DMS 273 treated with DMSO at 0.1 percent for 48 hours (cell line): ENCODE data around the gene USP6NL.

Source experiments
- DNase-seq: peaks from one replicate; lab custom pipeline; 2025; lab: John Stamatoyannopoulos, UW

The USP6NL gene

DNA sequence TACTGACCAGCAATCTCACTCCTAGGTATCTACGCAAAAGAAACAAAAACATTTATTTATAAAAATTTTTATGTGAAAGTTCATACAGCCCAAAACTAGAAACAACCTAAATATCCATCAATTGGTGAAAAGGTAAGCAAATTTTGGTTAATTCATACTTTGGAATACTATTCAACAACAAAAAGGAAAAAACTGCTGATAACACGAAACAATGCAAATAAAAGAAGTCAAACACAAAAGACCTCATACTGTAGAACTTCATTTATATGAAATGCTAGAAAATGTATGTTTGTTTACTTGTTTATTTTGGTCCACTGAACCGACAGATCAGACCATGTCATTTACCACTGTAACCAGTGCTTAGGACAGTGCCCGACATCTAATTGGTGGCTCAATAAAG, 60.3 kb downstream of the USP6NL start:
- no peak for DNase-seq

DNA sequence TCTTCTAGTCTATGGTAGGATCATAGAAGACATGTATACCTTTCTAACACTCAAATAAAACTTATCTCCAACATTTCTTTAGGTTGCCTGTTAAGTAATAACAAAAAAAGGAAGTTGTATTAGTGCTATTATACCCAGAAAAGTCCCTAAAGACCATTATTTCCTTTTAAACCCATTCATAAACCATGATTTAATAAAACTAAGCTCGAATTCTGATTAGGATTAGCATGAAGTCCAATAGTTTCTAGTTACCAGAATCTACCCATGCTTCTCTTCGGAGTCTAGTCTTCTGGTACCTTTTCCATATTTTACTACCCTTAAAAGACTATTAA, 62.7 kb downstream of the USP6NL start:
- no peak for DNase-seq

DNA sequence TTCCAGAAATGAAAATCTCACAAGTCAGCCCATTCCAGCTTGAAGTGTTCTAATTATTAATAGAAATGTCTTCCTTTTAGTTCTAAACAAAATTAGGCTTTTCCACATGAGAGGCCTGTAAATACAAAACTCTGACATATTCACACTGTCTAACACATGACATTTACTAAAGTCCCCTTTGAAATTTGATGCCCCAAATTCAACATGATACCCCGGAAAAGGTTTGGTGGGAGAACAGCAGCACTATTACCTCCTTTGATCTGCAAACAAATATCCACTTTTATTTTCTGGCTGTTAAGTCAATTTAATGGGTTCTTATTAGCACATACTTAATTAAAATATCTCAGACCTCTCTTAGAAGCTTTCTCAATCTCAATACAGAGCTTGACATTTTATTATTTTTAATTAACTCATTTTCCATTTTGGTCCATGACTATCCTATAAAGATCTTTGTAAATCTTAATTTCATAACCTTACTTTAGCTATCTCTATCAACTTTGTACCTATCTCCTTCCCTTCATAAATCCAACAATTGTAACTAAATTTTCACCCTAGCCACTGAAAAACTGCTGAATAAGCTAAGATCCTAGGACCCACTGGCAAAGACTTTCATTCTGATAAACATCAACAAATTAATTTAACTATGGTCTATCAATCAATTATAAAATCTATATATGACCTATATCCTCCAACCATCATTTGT, 63.2 kb downstream of the USP6NL start:
- DNase-seq: no peak

DNA sequence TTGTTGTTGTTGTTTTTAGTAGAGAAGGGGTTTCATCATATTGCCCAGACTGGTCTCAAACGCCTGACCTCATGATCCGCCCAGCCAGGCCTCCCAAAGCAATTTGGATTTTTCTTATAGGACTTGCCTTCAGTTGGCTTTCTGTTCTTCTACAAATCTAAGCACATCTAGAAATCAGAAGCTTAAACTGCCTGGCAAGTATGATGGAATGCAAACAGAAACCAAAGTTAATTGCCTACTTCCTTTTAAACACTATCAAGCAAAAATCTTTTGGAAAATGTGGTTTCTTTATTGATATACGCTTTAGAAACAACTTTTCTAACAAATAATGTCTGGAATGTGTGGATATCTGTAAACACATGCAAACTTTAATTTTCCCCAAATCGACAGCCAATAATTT, 64.9 kb downstream of the USP6NL start:
- DNase-seq: no peak

DNA sequence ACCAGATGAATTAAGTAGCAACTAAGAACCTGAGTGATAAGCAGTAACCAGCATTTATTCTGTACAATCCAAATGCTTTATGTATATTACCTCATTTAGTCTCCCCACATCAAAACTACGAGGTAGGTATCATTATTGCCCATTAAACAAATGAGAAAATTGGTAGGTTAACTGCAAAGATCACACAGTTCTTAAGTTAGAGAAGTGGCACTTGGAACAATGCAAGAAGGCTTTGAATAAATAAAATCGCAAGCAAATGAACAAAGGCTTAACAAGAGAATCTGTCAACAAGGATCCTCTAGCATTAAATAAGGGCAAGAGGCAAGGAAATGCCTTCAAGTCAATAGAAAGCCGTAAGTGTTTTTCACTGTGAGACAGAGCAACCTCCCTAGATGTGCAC, 70.2 kb downstream of the USP6NL start:
- DNase-seq: no peak

DNA sequence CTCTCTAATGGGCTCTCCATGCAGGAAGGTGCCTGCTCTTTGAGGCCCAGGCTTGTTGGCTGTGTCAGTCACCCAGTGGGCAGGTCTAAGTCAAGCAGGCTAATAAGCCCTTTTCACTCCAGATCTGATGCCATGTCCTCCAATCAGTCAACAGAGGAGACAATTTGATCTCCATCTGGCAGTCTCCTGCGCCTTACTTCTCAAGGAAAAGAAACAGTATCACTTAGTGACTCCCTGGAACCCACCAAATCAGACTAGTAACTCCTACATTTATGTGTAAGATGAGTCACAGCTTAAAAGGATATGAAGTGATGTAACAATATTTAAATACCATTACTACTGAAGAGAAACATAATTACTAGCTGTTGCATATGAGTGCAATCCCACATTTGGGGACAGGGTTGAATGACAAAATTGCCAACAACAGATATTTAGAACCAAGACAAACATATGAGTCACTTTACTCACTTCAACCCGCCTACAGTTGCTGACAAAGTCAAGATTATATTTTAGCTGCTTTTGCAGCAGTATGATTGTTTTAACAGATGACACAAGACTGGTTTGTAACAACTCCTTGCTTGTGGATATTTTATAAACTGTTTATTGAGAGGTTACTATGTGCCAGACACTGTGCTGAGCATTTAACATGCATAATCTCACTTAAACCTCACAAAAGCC, 72.1 kb downstream of the USP6NL start:
- no peak for DNase-seq

DNA sequence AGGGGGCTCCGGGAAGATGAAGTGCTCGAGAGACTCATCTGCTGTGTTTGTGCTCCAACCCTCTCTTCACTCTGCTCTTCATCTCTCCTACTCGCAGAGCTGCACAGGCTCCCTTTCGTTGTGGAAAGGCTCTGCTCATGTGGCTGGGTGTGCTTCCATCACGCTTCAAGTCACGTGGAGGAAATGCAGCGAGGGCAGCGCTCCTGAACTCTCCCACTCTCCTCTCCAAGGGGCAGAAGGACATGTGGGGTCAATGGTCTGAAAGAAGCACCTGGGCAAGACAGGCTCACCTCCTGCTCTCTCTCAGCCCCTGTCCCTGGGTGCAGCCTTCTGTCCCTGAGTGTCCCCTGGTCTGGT, 72.6 kb downstream of the USP6NL start:
- no peak for DNase-seq

DNA sequence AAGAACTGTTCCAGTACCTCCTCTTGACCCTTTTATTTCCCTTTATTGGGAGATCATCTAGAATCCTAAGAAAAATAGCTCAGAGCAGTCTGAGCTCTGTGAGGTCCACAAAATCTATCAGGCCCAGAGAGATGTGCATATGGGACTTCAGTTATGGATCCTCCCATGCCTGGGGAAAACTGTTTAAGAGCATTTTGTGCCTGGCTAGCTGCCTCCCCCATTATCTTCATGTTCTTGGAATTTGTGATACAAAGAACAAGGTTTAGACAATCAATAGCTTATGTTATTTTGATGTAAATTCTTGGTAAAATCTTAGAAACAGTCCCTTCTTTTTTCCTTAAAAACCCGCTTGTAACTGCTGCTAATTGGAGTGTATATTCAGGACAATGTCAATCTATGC, 75.2 kb downstream of the USP6NL start:
- no peak for DNase-seq

DNA sequence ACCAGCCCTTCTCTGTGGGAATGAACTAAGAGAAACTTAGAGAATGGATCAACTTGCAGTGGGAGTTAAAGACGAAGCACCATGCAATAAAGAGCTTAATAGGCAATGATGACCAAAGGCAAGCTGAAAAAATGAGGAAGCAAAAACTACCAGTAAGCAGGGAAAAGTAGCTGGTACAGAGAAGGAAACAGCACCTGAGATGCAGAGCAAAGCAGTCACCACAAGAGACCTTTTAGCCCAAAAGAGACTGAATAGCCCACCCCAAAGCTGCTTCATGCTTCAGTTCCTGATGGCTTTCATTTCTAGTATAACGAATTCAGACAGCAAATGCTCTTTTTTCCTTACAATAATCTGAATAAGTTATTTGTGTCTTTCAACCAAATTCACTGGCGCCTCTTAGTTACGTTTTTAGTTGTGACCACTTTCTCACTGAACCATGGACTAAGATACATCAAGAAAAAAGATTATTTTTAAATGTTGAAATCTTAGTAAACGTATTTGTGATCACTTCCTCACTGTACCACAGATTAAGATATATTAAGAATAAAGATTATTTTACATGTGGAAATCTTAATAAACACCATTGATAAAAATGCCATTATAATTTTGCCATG, 76.0 kb downstream of the USP6NL start:
- no peak for DNase-seq

DNA sequence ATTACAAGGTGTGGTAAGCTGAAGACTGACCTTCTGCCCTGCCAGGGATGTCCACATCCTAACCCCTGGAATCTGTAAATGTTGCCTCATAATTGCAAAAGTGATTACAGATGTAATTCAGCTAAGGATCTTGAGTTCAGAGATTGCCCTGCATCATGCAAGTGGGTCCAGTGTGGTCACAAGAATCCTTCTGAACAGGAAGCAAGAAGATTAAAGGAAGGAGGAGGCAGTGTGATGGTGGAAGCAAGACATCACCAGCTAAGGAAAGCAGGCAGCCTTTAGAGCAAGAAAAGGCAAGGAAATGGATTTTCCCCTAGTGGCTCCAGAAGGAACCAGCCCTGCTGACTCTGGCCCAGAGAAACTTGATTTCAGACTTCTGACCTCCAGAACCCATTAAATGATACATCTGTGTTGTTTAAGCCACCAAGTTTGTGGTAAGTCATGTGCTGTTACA, 78.1 kb downstream of the USP6NL start:
- no peak for DNase-seq

DNA sequence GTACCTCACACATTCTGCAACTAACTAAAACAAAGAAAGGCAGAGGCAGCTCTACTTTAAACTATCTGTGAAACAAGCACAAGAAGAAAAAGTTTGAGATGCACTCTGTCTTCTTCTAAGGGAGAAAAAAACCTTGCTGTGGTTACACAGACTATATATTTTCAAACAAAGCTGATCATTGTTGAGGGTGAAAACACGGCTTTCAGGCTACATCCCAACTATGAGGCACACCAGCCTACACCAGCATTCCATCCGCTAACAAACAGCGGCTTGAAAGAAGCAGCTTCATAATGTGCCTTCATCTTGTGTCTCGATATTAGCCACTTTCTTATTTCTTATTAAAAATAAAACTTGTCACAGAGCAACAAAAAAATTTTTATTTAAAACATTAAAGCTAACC, 79.1 kb downstream of the USP6NL start:
- DNase-seq: no peak

DNA sequence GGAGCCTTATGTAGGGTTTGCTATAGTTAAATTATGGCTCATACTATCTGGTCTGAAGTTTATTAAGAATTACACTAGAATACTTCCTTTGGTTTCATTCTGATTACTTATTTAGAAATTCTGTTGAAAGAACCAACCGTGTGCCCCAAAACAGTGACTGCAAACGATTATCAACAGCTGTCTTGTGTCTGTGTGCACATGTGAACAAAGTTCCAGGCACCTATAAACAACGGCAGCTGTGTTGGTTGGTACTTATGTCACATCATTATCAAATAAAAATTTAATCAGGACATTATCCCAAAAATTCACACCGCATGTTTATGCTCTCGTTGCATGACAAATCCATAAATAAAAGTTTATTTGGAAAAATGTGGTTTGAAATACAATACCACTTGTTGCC, 80.6 kb downstream of the USP6NL start:
- DNase-seq: no peak

DNA sequence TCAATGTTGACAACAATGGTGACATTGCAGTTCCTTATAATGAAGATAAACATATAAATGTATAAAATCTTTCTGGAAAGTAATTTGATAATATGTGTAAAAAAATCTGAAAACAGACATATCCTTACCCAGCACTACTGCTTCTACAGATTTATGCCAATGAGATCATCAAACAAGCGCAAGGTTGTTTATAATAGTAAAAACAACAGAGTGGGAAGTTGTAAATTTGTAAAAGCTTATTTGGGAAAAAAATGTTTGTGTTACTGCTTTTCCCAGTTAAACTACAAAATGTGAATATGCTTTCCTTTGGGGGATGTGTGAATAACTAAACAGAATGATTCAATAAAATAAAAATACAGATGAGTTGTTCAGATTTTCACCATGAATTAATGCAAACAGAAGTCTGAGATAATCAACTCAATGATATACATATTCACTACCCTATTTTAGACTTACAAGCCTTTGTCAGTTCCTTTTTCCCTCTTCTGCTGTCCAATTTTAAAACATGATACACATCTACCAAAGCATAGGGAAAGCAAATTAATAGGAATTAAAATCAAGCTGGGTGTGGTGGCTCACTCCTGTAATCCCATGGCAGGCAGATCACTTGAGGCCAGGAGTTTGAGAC, 82.1 kb downstream of the USP6NL start:
- no peak for DNase-seq

DNA sequence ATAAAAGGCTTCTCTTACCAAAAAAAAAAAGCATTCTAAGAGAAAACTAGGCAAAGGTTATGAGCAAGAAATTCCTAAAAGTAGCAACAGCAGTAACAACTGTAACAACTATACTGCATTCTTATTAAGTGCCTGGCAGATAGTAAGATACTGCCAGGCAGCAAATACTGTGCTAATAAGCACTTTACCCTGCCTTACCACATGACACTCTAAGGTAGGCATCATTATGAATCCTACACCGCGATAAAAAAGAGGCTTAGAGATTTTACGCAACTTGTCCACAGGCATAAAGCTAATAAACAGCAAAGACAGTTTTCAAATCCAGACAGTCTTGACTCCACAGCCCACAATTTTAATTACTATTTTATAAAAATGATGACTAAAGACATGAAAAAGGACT, 83.2 kb downstream of the USP6NL start:
- no peak for DNase-seq

DNA sequence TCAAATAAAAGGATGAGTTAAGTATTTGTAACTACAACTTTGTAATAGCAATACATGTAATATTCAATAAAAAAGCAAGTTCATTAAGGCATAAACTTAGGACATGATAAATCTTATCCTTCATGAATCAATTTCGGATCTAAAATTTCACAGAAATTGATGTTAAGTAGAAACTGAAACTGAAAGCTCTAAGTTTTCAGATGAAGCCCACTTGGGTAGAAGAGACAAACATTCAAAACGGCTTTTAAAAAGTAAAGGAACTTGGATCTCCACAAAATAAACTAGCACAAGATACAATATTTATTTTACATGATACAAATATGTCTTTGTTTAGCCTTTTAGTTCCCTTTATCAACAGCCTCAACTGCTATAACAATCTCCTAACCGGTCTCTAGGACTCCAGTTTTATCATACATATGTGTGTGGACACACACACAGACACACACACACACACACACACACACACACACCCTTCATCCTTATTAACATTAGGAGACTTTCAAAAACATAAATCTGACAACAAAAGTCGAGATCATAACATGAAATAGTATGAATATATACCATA, 83.7 kb downstream of the USP6NL start:
- DNase-seq: no peak

DNA sequence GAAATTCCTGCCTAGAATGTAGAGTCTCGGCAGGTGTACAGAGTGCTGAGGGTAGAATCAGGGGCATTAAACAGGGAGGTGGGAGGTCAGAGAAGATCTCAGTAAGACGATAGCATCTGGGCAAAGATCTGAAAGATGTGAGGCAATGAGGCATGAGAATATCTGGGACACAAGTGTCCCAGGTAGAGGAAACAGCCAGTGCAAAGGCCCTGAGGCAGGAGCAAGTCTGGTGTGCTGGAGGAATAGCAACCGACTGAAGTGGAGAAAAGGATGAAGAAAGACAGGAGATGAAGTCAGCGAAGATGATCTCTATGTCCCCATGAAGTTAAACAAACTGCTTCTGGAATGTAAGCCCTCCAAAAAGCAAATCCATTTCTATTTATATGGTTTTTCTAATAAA, 84.4 kb downstream of the USP6NL start:
- DNase-seq: no peak

DNA sequence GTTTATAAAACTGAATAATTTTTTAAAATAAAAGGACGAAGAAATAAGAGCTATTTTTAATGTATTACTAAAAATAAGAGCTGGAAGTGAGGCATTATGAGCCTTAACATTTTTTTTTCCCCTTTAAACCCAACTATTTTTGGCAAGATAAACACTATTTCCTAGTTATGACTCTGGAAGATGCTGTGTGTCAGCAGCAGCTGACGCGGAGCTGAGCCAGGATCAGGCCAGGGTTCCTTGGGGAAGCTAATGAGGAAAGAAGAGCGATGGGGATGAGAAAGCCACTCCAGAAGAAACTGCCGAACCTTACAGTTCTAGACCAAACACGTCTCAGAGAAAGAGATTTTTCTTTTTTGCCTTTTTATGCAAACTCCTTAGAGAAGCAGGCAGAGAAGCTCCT, 85.9 kb downstream of the USP6NL start:
- no peak for DNase-seq

DNA sequence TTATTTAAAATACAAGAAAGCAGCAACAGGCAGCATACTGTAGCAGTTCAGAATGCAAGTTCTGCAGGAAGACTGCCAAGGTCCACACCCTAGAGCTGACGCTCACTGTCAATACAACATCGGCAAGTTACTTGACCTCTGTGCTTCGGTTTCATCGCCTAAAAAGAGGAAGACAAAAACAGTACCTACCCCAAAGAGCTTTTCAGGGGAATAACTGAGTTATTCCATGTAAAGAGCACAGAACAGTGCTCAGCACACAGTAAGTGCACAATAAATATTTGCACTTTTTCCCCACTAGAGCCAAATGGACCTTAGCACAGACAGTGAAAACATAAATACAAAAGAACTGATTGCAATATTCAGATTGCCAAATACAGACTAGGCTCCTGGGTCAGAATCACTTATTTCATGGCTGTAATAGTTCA, 88.6 kb downstream of the USP6NL start:
- no peak for DNase-seq

DNA sequence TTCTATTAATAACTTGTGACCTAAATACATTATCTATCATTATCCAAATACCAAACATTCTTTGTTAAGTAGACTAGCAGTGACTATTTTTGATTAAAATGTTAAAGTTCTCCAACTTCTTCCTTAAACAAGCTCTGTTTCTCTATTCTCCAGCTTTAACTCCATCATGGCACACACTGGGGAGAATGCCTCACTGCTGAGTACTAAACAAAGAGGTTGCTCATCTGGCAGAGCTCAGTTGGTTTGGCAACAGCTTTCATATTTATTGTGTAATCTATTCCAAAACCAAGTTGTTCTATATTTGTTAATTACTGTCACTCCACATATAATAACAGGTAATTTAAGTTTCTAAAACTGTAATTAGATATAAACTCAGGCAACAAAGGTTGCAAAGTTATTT, 89.6 kb downstream of the USP6NL start:
- no peak for DNase-seq

DNA sequence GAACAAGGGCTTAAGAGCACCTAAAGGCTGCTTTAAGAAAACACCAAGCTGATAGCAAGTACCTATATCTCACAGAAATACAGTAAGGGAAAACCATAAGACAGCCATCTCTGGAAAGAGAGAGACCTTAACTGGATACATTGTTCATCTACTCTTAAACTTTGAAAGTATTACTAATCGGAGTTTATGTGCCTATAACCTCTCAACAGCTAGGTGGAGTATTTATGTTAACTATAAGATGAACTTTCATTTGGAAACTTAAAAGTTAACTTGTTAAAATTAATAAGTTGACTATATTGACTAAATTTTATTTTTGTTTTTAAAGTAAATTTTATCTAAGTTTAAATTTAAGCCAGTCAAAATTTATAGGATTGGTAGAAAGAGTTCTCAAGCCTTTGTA, 90.6 kb downstream of the USP6NL start:
- DNase-seq: no peak

DNA sequence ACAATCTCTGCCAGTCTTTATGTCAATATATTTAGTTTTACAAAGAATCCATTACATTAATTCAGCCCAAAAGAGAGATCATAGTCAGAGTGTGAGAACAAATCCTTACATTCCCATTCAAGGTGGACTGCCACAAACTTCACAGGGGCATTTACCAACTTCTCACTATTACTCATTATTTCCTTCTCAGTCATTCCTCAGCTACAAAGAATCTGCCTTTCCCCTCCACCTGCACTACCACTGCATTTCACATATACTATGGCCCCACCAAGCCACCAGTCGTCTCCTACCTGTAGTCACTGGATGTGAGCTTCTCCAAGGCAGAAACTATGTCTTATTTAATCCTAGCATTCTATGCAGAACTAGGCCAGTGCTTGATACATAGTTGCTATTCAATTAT, 94.3 kb downstream of the USP6NL start:
- DNase-seq: no peak

DNA sequence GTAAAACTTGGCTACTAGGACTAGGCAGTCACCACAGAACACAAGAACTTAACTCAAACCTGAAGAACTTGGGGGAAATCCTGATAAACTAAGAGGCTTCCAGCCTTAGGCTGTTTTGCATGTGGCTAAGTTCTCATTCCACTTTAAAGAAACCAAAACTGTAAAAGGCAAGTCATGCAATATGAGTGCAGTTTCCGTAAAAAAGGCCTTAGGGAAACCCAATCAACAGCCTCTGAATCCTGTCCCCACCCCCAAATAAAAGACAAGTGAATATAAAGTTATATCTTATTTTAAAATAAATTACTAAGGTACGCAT, 95.1 kb downstream of the USP6NL start:
- no peak for DNase-seq
